GM18507 (cell line): ENCODE results near the gene G3BP1.

Experiments used
- DNase-seq: peaks from one replicate; pipeline ENCODE4 v3.0.0; 2011; ENCODE audit warnings: low read depth; ENCODE audit not compliant: insufficient read length; ENCODE audit errors: extremely low spot score
- FAIRE-seq: peaks from 2 replicates; lab custom pipeline; 2011; peaks lifted over from hg19 to GRCh38; lab: Jason Lieb, UNC

Gene G3BP1

DNA sequence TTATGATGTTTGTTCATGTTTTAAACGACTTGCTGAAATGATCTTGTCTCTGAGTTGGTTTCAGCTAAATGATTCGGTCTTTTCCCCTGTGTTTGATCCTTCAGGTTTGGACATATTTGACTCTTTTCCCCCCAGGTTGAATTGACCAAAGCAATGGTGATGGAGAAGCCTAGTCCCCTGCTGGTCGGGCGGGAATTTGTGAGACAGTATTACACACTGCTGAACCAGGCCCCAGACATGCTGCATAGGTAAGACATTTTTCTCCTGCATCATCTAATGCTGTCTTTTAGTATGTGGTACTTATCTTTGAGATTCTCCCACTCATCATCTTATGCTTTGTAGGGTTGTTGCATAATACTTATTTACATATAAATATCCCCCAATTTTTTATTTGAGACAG is 14.7 kb downstream of the G3BP1 start:
- FAIRE-seq: no peak
- DNase-seq: no peak

DNA sequence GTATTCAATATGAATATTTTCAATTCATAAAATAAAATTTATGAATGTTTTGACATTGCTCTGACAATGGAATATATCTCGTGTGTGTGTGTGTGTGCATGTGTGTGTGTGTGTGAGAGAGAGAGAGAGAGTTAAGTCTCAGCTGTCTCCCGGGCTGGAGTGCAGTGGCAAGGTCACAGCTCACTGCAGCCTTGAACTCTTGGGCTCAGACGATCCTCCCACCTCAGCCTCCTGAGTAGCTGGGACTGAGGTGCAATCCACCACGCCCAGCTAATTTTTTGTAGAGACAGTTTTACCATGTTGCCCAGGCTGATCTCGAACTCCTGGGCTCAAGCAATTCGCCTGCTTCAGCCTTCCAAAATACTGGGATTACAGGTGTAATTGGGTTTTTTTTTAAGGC is 16.1 kb downstream of the G3BP1 start:
- DNase-seq (no peak), FAIRE-seq (no peak)

DNA sequence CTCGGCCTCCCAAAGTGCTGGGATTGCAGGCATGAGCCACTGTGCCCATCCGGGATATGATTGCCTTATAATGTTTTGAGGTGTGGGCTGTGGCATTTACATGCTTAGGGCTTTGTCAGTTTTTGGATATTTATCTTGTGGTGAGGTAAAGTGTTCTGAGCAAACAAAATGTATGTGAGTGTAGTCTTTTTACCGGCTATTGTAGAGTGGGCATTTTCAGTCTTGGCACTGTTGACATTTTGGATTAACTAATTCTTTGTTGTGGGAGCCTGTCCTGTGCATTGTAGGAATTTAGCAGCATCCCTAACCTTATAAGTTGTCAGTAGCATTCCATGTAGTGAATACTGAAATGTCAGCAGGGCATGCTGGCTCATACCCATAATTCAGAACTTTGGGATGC is 21.6 kb downstream of the G3BP1 start:
- no peak for FAIRE-seq

DNA sequence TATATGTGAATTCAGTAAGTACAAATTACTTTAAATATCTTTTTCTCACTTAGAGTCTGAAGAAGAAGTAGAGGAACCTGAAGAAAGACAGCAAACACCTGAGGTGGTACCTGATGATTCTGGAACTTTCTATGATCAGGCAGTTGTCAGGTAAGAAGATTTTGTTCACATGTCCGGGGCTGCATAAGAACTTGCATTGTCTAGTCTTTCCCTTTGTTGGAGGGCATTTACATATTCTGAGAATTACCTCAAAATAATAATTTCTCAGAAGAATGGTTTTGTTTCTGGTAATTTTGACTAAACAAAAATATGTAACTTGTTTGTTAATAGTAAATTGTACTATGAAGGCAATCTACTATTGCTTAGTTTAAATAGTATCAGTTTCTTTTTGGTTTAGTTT is 23.7 kb downstream of the G3BP1 start:
- FAIRE-seq (no peak), DNase-seq (no peak)

More for the DNA sequence above, 21.6 kb downstream of the G3BP1 start:
- no peak for DNase-seq

DNA sequence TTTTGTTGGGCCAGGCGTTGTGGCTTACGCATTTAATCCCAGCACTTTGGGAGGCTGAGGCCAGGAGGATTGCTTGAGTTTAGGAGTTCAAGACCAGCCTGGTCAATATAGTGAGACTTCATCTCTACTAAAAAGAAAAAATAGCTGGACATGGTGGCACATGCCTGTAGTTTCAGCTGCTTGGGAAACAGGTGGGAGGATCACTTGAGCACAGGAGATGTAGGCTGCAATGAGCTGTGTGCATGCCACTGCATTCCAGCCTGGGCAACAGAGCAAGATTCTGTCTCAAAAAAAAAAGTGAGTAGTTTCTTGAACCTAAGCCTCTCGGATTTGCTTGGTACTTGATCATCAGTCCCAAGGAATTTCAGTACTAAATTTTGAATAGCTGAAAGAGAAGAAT is 26.9 kb downstream of the G3BP1 start:
- DNase-seq: no peak
- FAIRE-seq: no peak

DNA sequence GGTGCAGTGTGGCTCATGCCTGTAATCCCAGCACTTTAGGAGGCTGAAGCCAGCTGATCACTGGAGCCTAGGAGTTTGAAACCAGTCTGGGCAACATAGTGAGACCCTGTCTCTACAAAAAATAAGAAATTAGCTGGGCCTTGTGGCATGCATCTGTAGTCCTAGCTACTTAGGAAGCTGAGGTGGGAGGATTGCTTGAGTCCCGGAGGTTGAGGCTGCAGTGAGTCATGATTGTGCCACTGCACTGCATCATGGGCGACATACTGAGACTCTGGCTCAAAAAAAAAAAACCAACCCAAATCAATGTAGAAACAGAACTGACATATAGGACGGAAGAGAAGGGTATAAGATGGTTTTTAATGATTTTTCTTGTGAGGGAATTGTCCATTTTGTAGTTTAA is 27.7 kb downstream of the G3BP1 start:
- no peak for FAIRE-seq
- no peak for DNase-seq

DNA sequence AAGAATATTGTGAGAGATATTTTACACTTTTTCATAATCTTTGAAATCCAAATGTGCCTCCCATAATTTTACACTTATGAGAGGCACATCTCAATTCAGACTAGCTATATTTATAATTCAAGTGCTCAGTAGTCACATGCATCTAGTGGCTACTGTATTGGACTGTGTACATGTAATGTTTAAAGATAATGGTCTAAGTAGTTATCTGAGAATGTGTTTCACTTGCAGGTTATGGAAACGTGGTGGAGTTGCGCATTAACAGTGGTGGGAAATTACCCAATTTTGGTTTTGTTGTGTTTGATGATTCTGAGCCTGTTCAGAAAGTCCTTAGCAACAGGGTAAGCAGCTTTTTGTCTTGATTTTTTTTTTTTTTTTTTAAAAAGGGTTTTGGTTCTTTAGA is 28.8 kb downstream of the G3BP1 start:
- no peak for FAIRE-seq

DNA sequence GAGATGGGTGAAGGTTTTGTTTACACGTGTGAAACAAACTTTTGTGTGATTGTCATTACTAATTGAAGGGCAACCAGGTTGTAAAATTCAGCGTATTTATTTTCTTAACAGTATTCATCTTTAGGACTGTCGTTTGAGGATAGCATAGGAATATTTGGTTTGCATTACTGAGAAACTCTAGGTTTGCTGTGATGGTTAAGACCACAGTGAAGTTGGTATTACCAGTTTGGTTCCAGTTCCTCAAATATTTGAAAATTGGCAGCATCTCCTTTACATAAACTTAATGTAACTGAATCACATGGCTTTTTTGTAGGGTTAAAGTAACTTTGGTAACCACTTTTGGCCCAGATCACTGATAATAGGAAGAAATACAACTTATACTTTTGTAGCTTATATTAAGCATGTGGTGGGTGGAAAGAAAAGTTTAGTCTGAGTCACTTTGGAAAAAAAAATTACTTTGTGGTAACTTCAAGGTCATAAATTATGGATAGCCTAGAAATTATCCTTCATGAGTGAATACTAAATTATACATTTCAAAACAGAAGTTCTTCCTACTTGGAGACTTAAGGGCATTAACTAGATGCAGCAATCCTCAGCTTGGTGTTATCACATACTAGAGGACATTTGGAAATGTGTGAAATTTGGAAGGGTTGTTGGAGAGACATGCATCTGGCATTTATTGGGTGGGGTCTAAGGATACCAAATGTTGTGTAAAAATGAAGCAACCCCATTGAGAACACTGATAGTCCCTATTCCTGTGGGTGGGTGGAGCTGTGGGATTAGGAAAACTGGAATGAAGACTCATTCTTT is 33.9 kb downstream of the G3BP1 start:
- FAIRE-seq (peak; percentile 26), DNase-seq (no peak)

More for the DNA sequence above, 28.8 kb downstream of the G3BP1 start:
- DNase-seq: no peak

DNA sequence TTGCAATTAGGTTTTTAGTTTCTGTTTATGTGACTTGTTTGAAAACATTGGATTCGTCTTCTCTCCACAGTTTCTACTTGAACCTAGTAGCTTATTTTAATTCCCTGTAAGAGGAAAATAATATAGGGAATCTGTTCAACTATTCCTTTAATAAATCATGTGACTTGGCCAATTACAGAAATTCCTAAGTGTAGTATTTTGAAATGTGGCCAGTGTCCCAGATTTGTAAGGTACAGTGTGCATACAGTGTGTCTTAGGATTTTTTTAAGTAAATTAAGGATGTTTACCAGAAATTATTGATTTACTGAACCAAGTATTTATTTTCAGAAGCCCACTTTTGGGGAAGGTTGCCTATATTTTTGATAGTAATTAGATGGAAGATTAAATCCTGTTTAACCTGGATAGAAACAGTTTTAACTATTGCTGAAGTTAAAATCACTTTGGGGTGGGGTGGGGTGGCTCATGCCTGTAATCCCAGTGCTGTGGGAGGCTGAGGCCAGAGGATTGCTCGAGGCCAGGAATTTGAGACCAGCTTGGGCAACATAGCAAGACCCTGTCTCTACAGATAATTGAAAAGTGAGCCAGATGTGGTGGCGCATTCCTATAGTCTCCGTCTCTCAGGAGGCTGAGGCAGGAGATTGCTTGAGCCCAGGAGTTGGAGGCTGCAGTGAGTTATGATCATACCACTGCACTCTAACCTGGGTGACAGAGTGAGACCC is 36.9 kb downstream of the G3BP1 start:
- no peak for DNase-seq
- no peak for FAIRE-seq

DNA sequence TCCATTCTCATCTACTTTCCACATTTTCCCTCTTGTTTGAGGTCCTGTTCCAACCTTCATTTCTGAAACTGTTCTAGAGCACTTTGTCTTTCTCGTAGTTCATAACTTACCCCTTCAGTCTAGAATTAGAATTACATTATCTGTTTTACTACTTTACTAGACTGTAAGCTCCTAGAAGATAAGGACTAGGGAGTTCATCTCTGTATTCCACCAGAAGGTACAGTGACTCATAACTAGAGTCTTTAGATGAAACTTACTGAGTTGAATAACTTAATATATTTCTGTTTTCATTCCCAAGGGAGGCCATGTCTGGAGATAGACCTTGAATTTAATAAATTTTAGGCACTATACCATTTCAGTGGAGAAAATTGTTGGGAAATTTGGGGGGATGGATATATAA is 38.7 kb downstream of the G3BP1 start:
- DNase-seq (no peak), FAIRE-seq (no peak)

DNA sequence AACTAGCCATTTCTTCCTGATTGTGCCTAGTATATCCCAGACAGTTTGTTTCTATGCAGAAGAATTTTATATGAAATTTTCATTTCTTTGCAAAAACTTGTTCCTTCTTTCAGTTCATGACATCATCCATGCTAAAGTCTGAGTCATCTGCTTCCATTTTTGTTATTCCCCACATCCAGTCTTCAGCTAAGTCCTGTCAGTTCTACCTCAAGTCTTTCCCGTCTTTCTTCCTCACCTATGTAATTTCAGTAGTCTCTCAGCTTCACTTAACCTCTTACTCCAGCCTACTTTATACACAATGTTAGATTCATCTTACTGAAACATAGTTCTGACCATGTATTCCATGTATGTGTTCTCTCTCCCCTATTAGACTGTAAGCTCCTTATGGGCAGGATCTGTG is 39.1 kb downstream of the G3BP1 start:
- FAIRE-seq: no peak
- DNase-seq: no peak

DNA sequence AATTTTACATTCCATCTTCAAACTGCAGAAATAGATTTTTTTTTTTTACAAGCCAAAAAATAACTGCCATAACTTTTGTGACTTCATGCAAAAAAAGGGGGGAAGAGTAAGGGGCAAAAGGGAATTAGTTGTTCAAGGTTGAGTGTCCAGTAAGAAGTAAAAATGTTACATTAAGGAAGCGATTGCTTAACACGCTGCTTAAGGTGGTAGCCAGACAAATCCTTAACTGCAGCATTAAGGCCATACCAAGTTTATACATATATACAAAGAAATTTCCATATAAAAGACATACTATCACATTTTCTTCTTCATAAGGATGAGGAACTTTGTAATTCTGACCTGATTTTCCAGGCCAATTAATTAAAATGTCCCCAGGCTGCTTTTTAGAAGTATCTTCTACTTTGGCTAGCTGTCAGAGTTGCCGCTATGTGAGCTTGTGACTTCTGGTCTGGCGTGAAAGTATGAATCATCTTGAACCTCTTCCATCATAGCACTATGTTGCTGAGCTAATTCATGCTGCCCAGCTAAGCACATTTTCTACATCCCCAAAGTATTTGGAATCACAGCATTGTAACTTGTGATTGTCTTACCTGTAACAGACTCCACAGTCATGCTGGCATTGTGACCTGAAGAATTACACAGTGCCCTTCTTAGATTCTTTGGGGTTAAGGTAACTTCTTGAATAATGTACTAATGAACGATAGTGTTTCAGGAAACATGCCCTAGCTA is 40.0 kb downstream of the G3BP1 start:
- no peak for FAIRE-seq
- DNase-seq: no peak

DNA sequence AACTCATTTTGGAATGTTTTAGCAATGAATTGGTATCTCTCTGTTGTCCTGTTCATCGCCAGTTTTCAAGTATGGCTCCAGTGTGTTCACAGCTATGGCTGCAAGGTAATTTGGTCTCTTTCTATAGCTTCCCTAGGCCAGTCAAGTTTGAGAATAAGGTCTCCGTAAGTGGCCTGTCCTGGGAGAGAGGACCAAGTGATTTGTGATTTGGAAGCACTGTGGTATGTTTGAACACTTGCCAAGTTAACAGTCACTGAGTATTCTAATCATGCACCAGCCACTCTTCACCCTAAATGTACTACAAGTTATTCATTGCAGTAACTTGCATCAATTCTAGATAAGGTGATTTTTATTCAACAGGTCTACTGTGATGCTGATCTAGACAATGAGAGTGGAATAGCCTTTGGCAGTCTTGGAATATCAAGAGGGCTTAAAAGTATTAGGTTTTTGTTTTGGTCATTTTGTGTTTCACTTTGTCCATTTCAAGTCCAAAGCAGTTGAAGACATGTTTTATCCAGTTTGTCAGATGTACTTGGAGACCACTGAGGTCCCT is 41.1 kb downstream of the G3BP1 start:
- FAIRE-seq (no peak), DNase-seq (no peak)

DNA sequence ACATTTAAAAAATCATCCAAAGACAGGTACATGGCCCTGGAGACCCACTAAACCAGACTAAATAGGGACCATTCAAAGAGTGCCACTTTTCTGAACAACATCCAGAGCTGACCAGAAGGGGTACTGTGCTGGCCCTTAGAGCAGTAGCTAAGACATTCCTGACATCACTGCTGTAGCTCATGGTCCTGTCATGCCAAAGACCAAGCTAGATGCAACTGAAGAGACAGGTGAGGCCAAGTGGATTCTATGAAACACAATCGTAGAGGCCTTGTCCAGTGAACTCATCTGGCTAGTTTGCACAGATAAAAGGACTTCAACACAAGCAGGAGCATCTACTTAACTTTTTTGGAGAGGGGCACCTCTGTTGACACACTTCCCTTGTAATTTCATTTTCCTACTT is 43.3 kb downstream of the G3BP1 start:
- FAIRE-seq (no peak), DNase-seq (no peak)

DNA sequence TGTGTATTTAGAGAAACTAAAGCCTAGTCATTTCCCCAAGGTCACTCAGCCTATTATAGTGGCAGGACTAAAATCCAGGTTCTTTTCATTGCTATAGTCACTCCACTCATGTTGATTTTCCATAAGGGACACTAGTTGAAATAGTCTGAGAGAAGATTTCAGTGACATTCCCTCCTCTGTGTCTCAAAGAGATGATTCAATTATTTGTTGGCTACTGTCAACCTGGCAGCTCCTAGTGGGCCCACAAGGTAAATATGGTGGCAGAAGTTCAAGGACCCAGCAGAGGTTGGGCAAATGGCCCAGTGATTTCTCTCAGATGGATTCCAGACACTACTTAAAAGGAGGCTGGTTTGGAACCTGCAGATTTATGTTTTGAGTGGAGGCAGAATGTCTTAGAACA is 48.1 kb downstream of the G3BP1 start:
- DNase-seq (no peak), FAIRE-seq (no peak)

DNA sequence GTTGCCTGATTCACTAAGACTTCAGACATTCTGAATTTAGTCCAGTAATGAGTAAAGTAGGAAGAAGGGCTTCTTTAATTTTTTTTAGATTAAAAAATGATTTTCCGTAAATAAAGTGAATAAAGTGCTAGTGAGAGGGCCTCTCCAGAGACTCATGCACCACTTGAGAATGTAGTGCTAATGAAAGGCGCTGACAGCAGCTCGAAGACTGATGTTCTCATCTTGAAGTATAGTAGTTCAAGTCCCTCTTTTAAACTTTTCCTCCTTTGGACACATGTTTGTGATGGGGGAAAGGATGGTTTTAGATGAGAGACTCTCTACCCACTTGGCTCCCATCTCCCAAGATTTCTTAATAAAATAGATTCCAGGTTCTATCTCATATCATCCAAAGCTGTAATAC is 48.5 kb downstream of the G3BP1 start:
- DNase-seq (no peak), FAIRE-seq (no peak)

DNA sequence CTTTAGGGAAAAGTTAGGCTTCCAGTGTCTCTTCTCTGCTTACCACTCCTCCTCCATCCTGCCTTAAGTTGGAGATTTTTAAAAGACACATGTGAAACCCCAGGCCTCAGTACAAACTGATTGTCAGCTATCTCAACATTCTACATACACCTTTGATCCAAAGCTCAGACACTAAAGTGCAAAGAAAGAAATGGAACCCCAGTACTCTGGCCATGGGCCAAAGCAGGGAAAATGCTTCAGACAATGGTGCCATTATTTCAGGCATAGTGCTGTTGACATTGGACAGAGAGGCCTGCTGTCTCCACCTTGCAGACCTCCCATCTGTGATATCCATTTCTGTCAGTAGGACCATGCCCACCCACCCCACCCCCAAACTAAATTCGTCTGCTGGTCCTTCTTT is 49.1 kb downstream of the G3BP1 start:
- DNase-seq: no peak
- no peak for FAIRE-seq

DNA sequence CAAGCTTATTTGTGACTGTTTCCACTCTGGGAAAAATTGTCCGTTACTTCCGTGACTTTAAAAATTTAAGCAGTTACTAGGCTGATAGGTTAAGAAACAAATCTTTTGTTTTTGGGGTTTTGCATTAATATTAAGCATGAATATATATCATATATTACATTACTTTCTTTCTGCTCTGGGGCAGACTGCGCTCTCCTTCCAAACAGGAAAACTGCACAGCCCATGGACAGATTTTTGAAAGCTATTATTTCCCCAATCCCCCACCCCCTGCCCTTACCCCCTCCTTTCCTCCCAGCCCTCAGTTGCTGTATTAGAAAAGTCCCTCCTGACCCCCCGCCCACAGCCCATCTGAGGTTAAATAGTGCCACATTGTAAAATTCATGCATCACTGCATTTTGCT is 50.4 kb downstream of the G3BP1 start:
- DNase-seq (no peak), FAIRE-seq (no peak)

DNA sequence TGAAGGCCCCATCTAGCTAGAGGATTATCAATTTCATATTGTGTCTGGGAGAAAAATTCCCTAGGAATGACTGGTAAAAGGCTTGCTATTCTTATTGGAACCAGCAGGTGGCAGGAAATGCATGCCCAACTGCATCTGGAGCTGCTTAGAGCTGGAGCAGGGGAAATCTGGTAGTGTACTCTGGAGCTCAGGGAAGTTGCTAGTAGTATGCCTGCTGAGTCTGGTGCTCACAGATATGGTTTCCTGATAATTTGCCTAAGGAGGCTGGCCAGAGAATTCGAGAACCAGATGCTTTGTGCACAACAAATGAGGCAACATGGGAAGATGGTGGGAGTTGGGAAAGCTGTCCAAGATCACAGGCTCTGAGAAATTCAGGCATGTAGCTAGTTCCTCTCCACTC is 53.7 kb downstream of the G3BP1 start:
- DNase-seq: no peak
- FAIRE-seq: peak; percentile 78

DNA sequence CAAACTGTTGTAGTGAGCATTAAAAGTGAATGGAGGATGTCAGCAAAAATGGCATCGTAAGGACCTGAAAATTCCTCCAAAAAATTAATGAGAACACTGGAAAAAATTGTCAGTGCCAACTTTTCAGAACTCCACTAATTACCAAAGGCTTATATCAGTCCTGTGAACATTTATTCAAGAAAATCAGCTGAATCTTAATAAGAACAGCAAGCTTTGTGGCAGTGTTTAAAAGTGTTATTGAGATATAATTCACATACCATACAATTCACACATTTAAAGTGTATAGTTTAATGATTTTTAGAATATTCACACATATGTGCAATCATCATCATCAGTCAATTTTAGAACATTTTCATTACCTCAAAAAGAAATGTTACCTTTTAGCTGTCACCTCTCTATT is 57.6 kb downstream of the G3BP1 start:
- FAIRE-seq (no peak), DNase-seq (no peak)
